GM18498 (cell line): Measurements from ENCODE around the gene BRAT1.
A peak's percentile ranks its signal among the peaks of the same experiment; 100 is the strongest.

ENCODE experiments used
- ATAC-seq: cut with Tn5 transposase; IDR thresholded peaks from one replicate; pipeline ENCODE4 v1.9.1; 2021; ENCODE audit warnings: mild to moderate bottlenecking, moderate library complexity; ENCODE audit not compliant: unreplicated experiment

The BRAT1 gene

GRCh38 chr7:2525658-2526630, 29.4 kb downstream of the BRAT1 start:
- ATAC-seq = no peak

GRCh38 chr7:2524808-2525657, 30.3 kb downstream of the BRAT1 start:
- no peak for ATAC-seq

- no peak for ATAC-seq
Observed at GRCh38 chr7:2523941-2524807, 31.1 kb downstream of the BRAT1 start.

GRCh38 chr7:2523461-2523936, 31.8 kb downstream of the BRAT1 start:
- ATAC-seq = no peak

GRCh38 chr7:2522780-2523433, 32.4 kb downstream of the BRAT1 start:
- ATAC-seq = no peak

- ATAC-seq = no peak
Observed at GRCh38 chr7:2521952-2522591, 33.3 kb downstream of the BRAT1 start.

- no peak for ATAC-seq
Observed at GRCh38 chr7:2521341-2521745, 34.0 kb downstream of the BRAT1 start.

GRCh38 chr7:2520761-2521290, 34.5 kb downstream of the BRAT1 start:
- ATAC-seq = no peak

- no peak for ATAC-seq
Observed at GRCh38 chr7:2520131-2520760, 35.1 kb downstream of the BRAT1 start.

- peak; percentile 85 for ATAC-seq
Observed at GRCh38 chr7:2519119-2519930, 36.0 kb downstream of the BRAT1 start, which contains the start of gene LFNG. Gene LFNG (plus strand): TSS chr7:2519774. CDS start chr7:2519862, 88 bp downstream.

GRCh38 chr7:2518737-2519118, 36.6 kb downstream of the BRAT1 start:
- no peak for ATAC-seq

GRCh38 chr7:2517678-2518507, 37.4 kb downstream of the BRAT1 start:
- ATAC-seq = no peak

GRCh38 chr7:2517026-2517425, 38.3 kb downstream of the BRAT1 start:
- no peak for ATAC-seq

- no peak for ATAC-seq
Observed at GRCh38 chr7:2516194-2516555, 39.1 kb downstream of the BRAT1 start.

GRCh38 chr7:2515424-2516193, 39.7 kb downstream of the BRAT1 start:
- ATAC-seq = no peak
